HG03025 (cell line): ENCODE measurements around the gene KCNN3.
"Not testable (repeated sequence)": the region's sequence is repeated elsewhere in the genome, so short reads cannot be mapped to it uniquely, and the experiment has no call there.

ENCODE experiments used
- ATAC-seq: cut with Tn5 transposase; IDR thresholded peaks from one replicate; pipeline ENCODE4 v1.9.1; 2021; ENCODE audit warnings: mild to moderate bottlenecking, moderate library complexity; ENCODE audit not compliant: unreplicated experiment, low FRiP score

Gene KCNN3

GRCh38 chr1:154870115-154870571 lies at the start of gene KCNN3:
Gene KCNN3 (minus strand): TSS chr1:154870281. CDS start chr1:154869964, 317 bp downstream.
- peak; percentile 90 for ATAC-seq

- ATAC-seq = no peak
These were observed 43.2 kb upstream of the KCNN3 start for GRCh38 chr1:154913273-154913672.

- no peak for ATAC-seq
These were observed 42.7 kb upstream of the KCNN3 start for GRCh38 chr1:154912755-154913154.

GRCh38 chr1:154911691-154912550 lies 41.8 kb upstream of the KCNN3 start:
- no peak for ATAC-seq

GRCh38 chr1:154910851-154911250 lies 40.8 kb upstream of the KCNN3 start:
- ATAC-seq = no peak

GRCh38 chr1:154908937-154909336 lies 38.9 kb upstream of the KCNN3 start:
- no peak for ATAC-seq

GRCh38 chr1:154908129-154908528 lies 38.0 kb upstream of the KCNN3 start:
- ATAC-seq = not testable (repeated sequence)

- no peak for ATAC-seq
These were observed 36.6 kb upstream of the KCNN3 start for GRCh38 chr1:154906621-154907081.

GRCh38 chr1:154902938-154903566 lies 33.0 kb upstream of the KCNN3 start:
- no peak for ATAC-seq

GRCh38 chr1:154901591-154901990 lies 31.5 kb upstream of the KCNN3 start:
- ATAC-seq = no peak

GRCh38 chr1:154899041-154899440 lies 29.0 kb upstream of the KCNN3 start:
- no peak for ATAC-seq

GRCh38 chr1:154896771-154897286 lies 26.7 kb upstream of the KCNN3 start:
- ATAC-seq = no peak

- ATAC-seq = no peak
These were observed 25.7 kb upstream of the KCNN3 start for GRCh38 chr1:154895798-154896197.

- ATAC-seq = no peak
These were observed 21.4 kb upstream of the KCNN3 start for GRCh38 chr1:154891452-154891851.

- no peak for ATAC-seq
These were observed 18.7 kb upstream of the KCNN3 start for GRCh38 chr1:154888757-154889156.

- no peak for ATAC-seq
These were observed 16.4 kb upstream of the KCNN3 start for GRCh38 chr1:154886281-154887015.

GRCh38 chr1:154884869-154885701 lies 15.0 kb upstream of the KCNN3 start:
- ATAC-seq = no peak

- ATAC-seq = no peak
These were observed 14.1 kb upstream of the KCNN3 start for GRCh38 chr1:154883919-154884868.
